IPS DF 4.7 (cell line): ENCODE results near the gene ZNF468.
A peak's percentile ranks its signal among the peaks of the same experiment; 100 is the strongest.
"Not testable (repeated sequence)": the region's sequence is repeated elsewhere in the genome, so short reads cannot be mapped to it uniquely, and the experiment has no call there.

Experiments
- DNase-seq: peaks from one replicate; pipeline ENCODE4 v3.0.0-alpha.2; 2013; ENCODE audit warnings: low spot score; ENCODE audit errors: extremely low read depth

ZNF468 gene

DNA sequence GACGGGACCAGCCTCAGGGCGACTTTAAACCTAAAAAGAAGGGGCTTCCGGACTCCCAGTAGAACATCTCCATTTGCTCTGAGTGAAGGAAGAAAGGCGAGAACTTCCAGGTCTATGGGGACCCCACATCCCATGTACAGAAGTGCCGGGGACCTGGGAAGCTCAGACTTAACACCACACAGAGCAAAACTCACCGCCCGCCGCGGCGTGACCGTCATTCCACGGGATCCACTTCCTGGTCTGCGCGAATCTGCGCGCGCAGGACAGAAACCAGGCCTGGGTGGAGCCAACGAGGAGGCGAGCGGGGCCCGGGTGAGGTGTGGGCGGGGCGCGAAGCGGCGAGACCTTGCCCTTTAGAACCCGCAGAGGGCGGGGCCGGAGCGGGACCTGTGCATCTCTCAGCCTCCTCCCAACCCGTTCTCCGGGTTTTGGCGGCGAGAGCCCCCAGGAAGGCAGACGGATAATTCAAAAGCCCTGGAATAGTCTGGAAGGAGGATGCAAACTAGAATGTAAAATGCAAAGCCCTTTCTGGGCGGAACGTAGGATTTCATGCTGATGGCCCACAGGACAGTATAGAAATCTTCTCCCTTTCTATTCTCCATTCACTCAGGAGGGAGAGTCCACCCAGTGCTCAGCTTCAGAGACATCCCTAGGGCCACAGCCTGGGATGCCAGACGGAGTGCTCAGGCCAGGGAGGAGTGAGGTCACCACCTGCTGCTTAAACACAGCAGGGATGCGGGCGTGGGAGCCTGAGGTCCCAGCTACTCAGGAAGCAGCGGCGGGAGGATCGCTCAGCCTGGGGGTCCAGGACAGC lies at the start of gene ZNF468:
Gene ZNF468, minus strand, starts transcription at position 242 of the 814 bp plus-strand sequence. CDS start 3,347 bp downstream, outside the sequence.
- peak; percentile 28 for DNase-seq

DNA sequence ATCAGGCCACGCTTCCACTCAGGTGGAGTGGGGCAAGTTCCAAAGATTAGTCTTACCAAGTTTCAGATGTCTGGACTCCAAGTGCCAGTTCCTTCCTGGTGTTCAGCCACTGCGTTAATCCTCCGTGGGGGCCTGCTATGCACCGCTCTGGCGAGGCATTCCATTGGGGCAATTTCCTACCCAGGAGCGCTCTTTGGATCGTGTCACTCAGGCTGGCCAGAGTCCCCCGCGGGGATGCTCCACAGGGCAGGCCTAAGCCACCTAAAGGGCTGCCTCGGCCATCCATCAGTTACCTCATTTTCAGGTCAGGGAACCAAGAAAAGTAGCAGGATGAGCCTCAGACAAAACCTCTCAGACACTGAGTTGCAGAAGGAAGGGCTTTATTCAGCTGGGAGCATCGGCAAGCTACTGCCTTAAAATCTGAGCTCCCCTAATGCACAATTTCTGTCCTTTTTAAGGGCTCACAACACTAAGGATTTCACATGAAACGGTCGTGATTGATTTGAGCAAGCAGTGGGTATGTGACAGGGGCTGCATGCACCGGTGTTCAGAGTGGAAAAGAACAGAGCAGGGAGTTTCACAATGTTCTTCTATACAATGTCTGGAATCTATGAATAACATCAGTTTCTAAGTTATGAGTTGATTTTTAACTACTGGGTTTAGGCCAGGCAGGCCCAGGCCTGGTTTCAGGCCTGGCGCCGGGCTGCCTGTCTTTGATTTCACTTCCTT lies 46.8 kb upstream of the ZNF468 start:
- not testable (repeated sequence) for DNase-seq

DNA sequence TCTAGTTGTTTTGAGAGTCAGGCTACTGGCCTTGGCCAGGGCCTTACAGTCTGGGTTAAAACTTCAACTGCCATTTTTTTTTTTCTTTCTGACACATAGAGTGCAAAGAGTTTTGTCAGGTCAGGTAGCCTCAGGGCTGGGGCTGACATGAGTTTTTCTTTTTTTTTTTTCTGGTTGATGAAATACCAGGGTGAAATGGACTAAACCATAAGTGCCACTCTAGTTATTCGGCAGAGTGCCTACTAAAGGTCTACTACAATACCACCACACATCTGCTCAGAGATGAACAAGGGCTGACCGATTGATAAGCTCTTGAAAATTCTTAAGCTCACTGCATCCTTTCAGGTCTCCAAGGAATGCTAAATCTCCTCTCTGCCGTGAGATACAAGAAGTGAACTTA lies 44.4 kb upstream of the ZNF468 start:
- no peak for DNase-seq

DNA sequence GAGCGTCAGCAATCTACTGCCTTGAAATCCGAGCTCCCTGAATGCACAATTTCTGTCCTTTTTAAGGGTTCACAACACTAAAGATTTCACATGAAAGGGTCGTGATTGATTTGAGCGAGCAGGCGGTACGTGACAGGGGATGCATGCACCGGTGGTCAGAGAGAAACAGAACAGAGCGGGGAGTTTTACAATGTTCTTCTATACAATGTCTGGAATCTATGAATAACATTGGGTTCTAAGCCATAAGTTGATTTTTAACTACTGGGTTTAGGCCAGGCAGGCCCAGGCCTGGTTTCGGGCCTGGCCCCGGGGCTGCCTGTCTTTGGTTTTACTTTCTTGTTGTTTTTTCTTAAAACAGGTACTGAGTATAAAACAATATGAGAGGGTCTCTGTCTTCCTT lies 41.2 kb upstream of the ZNF468 start:
- DNase-seq = not testable (repeated sequence)

DNA sequence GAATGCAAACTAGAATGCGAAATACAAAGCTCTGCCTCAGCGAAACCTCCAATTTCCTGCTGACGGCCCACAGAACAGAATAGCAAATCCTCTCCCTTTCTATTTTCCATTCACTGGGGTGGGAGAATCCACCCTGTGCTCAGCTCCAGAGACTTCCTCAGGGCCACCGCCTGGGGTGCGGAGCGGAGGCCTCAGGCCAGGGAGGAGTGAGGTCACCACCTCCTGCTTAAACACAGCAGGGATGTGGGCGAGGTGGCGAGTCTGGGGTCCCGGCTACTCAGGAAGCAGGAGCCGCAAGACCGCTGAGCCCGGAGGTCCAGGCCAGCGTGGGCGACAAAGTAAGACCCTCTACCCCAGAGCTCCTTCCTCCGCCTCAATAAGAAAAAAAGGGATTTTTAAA lies 40.7 kb upstream of the ZNF468 start:
- DNase-seq = no peak

DNA sequence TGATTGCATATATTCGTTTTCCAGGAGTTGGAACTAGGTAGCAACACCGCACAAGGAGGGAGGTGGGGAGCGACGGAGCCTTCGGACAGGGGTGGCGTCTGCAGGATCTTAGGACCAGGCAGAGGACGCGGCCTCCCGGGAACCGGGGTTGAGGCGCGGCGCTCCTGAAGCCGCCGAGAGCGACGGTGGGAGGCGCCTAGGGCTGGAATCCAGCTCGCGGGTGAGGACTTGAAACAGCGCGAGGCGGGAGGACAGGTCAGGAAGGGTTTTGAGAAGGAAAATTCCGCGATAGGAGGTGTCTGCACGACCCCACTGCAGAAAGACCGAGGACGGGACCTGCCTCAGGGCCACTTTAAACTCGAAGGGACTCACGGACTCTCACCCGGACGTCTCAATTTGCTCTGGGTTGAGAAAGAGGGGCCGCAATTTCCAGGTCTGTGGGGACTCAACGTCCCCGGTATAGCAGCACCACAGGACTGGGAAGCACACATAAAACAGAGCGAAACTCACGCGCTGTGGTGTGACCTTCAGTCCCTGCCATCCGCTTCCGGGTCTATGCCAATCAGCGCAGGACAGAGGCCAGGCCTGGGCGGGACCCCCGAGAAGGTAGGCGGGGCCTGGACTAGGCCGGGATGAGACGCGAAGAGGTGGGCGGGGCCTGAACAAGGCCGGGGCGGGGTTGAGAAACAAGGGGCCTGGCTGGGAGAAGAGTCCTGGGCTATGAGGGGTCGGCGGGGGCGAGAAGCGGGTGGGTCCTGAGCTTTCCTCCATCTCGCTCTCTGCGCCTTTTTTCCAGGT lies 39.9 kb upstream of the ZNF468 start, which contains the start of gene ZNF320:
Gene ZNF320, minus strand, starts transcription at position 498 of the 798 bp plus-strand sequence. CDS start 7,380 bp downstream, outside the sequence.
- DNase-seq = peak; percentile 80

DNA sequence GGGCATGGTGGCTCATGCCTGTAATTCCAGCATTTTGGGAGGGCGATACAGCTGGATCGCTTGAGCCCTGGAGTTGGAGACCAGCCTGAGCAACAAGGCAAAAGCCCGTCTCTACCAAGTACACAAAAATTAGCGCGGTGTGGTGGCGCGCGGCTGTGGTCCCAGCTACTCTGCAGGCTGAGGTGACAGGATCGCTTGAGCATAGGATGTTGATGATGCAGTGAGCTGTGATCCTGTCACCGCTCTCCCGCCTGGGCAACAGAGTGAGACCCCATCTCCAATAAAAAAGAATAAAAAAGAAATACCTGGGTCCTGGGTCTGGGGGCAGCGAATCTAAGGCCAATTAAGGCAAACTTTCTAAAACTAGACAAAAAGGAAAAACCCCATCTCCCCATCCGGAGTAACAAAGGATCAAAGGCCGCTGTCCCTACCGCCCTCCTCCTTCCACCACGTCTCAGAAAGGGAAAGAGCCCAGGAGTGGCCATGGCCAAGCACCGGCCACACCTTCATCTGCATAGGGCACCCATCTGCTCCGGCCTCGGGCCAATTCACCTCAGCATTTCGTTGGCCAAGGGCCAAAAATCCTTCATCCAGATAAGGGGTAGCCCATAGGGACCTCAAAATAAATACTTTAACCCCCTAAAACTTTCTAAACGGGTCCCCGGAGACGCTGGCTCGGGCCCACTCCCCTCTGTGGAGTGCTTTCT lies 39.2 kb upstream of the ZNF468 start:
- DNase-seq = no peak

DNA sequence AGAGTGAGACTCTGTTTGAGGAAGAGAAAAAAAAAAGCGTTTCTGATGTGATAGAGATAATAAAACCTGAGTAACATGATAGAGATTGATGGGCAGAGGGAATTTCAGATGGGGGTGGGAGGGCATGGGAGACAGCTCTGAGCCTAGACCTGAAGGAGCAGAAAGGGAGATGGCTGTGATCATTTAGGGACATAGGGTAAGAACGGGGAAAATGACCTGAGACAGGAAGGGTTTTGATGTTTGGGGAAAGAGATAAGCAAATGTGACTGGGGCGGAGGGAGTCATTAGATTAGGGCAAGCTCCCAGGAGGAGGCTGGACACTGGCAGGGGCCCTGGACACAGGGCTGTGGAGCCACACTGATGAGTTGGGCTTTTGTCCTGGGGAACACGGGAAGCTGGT lies 33.9 kb upstream of the ZNF468 start:
- DNase-seq = no peak

DNA sequence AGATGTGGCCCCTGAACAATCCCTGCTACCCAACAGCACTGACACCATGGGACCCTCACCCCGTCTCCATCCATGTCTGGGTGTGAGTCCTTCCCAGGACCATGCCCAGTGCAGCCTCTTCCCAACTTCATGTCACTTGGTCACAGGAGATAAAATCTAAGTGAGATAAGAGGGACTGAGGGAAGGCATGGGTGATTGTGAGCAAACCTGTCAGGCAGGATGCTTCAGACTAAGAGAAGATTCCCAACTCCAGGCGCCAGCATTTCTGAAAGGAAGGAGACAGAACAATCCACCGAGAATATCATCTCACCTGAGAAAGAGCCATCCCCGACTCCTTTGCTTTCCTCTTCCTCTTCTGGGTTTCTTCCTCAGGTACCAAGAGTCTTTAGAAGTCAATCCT lies 32.5 kb upstream of the ZNF468 start:
- no peak for DNase-seq

DNA sequence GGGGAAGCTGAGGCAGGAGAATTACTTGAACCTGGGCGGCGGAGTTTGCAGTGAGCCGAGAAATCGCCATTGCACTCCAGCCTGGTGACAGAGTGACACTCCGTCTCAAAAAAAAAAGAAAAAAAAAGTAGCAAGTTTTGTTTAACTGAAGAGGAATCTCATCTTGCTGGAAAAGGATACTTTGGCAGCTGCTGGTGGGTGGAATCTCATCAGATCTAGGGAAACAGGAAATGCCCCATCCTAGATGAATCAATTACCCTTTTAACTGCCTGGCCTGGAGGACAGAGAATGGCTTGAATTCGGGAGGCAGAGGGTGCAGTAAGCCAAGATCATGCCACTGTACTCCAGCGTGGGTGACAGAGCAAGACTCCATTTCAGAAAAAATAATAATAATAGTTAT lies 31.7 kb upstream of the ZNF468 start:
- DNase-seq = no peak

DNA sequence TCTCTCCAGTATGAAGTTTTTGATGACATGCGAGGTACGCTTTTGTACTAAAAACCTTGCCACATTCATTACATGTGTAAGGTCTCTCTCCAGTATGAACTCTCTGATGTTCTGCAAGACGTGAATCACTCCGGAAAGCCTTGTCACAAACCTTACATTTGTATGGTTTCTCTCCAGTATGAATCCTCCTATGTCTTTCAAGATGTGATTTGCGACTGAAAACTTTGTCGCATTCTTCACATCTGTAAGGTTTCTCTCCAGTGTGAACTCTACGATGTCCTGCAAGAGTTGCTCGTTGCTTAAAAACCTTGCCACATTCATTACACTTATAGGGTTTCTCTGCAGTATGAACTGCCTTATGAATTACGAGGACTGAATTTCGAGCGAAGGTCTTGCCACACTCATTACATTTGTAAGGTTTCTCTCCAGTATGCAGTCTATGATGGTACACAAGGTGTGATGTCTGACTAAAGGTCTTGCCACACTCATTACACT lies 23.5 kb upstream of the ZNF468 start:
- no peak for DNase-seq

DNA sequence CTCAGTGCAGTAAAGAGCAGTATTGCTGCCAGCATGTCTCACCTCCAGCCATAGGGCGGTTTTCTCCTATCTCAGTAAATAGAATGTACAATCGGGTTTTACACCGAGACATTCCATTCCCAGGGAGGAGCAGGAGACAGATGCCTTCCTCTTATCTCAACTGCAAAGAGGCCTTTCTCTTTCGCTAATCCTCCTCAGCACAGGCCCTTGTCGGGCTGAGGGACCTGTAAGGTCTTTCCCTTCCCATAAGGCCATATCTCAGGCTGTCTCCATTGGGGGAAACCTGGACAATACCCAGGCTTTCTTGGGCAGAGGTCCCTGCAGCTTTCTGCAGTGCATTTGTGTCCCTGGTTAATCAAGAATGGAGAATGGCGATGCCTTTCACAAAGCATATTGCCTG lies 15.6 kb upstream of the ZNF468 start:
- not testable (repeated sequence) for DNase-seq

DNA sequence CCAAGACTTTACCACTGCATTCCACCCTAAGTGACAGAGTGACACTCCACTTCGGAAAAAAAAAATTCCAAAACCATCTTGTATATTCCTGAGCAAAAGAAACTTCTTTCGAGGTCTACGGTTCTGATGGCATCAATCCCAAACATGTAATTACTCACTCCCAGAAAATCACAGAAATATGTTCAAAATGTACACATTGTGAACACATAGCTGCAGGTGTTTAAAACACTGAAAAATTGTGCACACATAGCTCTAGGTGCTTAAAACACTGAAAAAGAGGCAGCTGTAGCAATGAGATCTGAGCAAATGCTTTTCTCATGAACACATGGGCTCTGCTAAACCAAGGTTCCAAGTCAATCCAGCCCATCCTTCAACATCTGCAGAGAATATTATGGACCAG lies 14.0 kb upstream of the ZNF468 start:
- no peak for DNase-seq

DNA sequence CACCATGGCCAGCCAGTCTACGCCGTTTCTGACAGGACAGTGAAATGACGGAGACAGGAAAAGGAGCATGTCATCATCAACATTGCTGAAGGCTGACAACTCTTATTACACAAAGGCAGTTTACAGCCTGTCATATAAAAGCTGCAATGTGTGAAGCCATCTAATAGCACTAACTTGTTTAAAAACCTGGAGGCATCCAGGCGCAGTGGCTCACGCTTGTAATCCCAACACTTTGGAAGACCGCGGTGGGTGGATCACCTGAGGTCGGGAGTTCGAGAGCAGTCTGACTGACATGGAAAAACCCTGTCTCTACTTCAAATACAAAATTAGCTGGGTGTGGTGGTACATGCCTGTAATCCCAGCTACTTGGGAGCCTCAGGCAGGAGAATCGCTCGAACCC lies 10.6 kb upstream of the ZNF468 start:
- not testable (repeated sequence) for DNase-seq

DNA sequence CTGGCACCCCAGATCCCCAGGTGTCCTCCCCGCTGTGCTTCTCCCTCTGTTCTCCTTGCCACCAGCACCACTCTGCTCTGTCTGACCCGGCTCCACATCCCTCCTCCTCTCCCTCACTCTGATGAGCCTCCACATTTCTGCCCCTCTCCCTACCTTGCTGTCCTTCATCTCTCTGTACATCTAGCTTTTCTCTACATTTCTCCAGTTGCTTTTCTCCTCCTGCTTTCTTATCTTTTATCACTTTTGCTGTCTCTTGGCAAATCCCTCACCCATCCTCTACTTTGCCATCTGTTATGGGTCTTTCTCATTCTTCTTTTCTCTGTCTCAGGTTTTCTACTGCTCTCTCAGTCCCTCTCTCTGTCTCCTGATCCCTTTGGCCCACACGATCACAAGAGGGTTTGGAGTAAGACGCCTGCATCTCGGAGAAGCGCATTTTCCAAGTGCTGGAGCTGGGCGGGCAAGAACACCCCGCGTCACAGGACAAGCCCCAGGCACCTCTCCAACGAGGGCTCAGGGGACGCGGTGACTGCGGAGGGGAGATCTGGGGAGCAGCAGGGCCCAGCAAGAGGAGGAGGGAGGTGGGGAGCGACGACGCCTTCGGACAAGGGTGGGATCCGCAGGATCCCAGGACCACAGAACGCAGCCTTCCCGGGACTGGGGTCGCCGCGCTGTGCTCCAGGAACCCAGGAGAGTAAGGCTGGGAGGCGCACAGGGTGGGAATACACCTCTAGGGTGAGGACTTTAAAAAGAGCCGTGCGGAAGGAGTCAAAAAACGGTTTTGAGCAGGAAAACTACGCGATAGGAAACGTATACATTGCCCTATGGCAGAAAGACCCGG lies 660 bp downstream of the ZNF468 start:
- not testable (repeated sequence) for DNase-seq

DNA sequence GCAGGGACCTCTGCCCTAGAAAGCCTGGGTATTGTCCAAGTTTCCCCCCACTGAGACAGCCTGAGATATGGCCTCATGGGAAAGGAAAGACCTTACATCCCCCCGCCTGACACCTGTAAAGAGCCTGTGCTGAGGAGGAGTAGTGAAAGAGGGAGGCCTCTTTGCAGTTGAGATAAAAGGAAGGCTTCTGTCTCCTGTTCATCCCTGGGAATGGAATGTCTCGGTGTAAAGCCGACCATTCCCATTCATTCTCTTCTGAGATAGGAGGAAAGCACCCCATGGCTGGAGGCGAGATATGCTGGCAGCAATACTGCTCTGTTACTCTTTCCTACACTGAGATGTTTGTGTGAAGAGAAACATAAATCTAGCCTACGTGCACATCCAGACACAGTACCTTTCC lies 10.1 kb downstream of the ZNF468 start:
- DNase-seq = not testable (repeated sequence)

DNA sequence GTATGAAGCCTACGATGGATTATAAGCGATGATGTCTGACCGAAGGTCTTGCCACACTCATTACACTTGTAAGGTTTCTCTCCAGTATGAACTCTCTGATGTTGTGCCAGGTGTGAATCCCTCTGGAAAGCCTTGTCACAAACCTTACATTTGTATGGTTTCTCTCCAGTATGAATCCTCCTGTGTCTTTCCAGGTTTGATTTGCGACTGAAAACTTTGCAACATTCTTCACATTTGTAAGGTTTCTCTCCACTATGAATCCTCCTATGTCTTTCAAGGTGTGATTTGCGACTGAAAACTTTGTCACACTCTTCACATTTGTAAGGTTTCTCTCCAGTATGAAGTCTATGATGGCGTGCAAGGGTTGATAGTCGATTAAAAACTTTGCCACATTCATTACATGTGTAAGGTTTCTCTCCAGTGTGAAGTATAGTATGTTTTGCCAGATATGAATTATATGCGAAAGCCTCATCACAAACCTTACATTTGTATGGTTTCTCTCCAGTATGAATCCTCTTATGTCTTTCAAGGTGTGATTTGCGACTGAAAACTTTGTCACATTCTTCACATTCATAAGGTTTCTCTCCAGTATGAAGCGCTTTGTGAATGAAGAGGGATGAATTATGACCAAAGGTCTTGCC lies 16.5 kb downstream of the ZNF468 start:
- not testable (repeated sequence) for DNase-seq

DNA sequence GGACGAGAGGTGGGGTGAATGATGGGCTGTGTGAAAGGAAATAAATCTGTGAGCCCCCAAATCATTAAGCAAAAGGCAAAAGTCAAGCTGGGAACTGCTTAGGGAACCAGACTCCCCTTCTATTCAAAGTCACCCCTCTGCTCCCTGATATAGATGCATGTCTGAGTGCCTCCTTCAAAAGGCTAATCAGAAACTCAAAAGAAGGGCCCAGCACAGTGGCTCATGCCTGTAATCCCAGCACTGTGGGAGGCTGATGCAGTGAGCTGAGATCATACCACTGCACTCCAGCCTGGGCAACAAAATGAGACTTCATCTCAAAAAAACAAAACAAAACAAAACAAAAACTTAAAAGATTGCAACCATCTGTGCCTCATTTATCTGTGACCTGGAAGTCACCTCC lies 23.1 kb downstream of the ZNF468 start:
- DNase-seq = not testable (repeated sequence)

DNA sequence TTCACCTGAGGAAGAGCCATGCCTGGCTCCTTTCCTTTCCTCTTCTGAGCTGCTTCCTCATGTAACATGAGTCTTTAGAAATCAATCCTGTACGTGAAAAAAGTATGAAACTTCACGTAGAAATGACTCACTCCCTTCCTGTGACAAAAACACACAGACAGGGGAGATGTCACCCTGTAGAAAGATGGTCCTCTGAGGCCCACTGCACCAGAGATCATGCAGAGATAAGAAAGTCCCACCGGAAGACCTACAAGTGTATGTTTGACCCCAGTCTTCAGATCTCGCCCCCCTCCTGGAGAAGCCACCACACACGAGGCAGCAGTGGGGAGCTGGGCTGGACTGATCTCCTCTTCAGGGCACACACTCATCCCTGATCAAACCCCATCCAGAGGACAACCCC lies 23.9 kb downstream of the ZNF468 start:
- not testable (repeated sequence) for DNase-seq
